K562 (cell line): ENCODE measurements around the gene EFCAB12.

Source experiments
- CHCHD3 ChIP-seq: fragments of 250-450 bp; sonication (Bioruptor Pico); IDR thresholded peaks from 2 replicates; pipeline ENCODE4 v2.1.2; 2022; ENCODE audit warnings: mild to moderate bottlenecking
- EZH2 ChIP-seq: IDR thresholded peaks from 2 replicates; pipeline ENCODE4 v1.6.1; 2012; ENCODE audit warnings: low read depth, mild to moderate bottlenecking, inconsistent platforms, low read length, borderline replicate concordance
- GATA2 ChIP-seq: sonication (generic); formaldehyde crosslinking; IDR thresholded peaks from 2 replicates; pipeline ENCODE4 v1.4.0; 2020; ENCODE audit warnings: mild to moderate bottlenecking, missing genetic modification reagents
- KLF1 ChIP-seq: fragments of 450-650 bp; IDR thresholded peaks from 2 replicates; pipeline ENCODE4 v1.6.1; 2016; ENCODE audit warnings: missing genetic modification characterization, missing compliant biosample characterization
- NFIC ChIP-seq: fragments of 450-650 bp; IDR thresholded peaks from 2 replicates; pipeline ENCODE4 v1.6.1; 2017; ENCODE audit warnings: mild to moderate bottlenecking, inconsistent platforms
- NR2C2 ChIP-seq, 2 experiments: fragments of 200-800 bp in 1 of 2; sonication (Bioruptor generic) in 1 of 2; sonication (generic) in 1 of 2; formaldehyde crosslinking in 1 of 2; IDR thresholded peaks; 2 replicates each; pipeline versions ENCODE4 v1.6.1 to v1.8.0; 2016 to 2022; ENCODE audit warnings: mild to moderate bottlenecking in 1 of 2, missing compliant biosample characterization in 1 of 2, missing genetic modification characterization in 1 of 2, missing genetic modification reagents in 1 of 2
- NRF1 ChIP-seq, 2 experiments: fragments of 450-650 bp; IDR thresholded peaks in 1 of 2; conservative IDR thresholded peaks in 1 of 2; 2 replicates each; pipeline ENCODE4 v1.6.1; 2014; ENCODE audit warnings: mild to moderate bottlenecking in 2 of 2
- ZNF609 ChIP-seq: sonication (generic); formaldehyde crosslinking; IDR thresholded peaks from 2 replicates; pipeline ENCODE4 v1.8.1; 2023; ENCODE audit warnings: missing genetic modification reagents, mild to moderate bottlenecking, borderline replicate concordance
- TF ChIP-seq, protein P1 (sequence below): fragments of 450-650 bp; IDR thresholded peaks from 2 replicates; pipeline ENCODE4 v1.6.1; 2017; ENCODE audit warnings: antibody characterized with exemption, mild to moderate bottlenecking
- TF ChIP-seq, protein P2 (sequence below), 3 experiments: IDR thresholded peaks in 2 of 3; conservative IDR thresholded peaks in 1 of 3; 2 replicates each; pipeline ENCODE4 v1.5.1; 2011 to 2012; ENCODE audit warnings: low read length in 3 of 3, mild to moderate bottlenecking in 3 of 3, control low read depth in 2 of 3, improper control_type of control experiment in 1 of 3, inconsistent platforms in 1 of 3, low read depth in 1 of 3, mixed read lengths in 1 of 3, moderate library complexity in 1 of 3; ENCODE audit not compliant: insufficient read depth in 2 of 3

GRCh38 chr3:129439226-129439816, 10.9 kb upstream of the EFCAB12 start:
- TF ChIP-seq ZNF609 (CRISPR knock-in tag) (no peak), KLF1 (tag) (0 out of 2 replicates have a peak, but pooled peaks have one; percentile 30), CHCHD3 (CRISPR knock-in tag) (no peak), NR2C2 (CRISPR knock-in tag; IDR thresholded peaks at IDR 0.05) (no peak), NR2C2 (tag; IDR thresholded peaks at IDR 0.05) (no peak; the same call in 1 of the 2 replicates), EZH2 (no peak), NRF1 (conservative IDR thresholded peaks at IDR 0.05 in 1 of 2, IDR thresholded peaks at IDR 0.05 in 1 of 2) (no peak), GATA2 (CRISPR knock-in tag) (no peak), NFIC (no peak)
- TF ChIP-seq, protein P1, sequence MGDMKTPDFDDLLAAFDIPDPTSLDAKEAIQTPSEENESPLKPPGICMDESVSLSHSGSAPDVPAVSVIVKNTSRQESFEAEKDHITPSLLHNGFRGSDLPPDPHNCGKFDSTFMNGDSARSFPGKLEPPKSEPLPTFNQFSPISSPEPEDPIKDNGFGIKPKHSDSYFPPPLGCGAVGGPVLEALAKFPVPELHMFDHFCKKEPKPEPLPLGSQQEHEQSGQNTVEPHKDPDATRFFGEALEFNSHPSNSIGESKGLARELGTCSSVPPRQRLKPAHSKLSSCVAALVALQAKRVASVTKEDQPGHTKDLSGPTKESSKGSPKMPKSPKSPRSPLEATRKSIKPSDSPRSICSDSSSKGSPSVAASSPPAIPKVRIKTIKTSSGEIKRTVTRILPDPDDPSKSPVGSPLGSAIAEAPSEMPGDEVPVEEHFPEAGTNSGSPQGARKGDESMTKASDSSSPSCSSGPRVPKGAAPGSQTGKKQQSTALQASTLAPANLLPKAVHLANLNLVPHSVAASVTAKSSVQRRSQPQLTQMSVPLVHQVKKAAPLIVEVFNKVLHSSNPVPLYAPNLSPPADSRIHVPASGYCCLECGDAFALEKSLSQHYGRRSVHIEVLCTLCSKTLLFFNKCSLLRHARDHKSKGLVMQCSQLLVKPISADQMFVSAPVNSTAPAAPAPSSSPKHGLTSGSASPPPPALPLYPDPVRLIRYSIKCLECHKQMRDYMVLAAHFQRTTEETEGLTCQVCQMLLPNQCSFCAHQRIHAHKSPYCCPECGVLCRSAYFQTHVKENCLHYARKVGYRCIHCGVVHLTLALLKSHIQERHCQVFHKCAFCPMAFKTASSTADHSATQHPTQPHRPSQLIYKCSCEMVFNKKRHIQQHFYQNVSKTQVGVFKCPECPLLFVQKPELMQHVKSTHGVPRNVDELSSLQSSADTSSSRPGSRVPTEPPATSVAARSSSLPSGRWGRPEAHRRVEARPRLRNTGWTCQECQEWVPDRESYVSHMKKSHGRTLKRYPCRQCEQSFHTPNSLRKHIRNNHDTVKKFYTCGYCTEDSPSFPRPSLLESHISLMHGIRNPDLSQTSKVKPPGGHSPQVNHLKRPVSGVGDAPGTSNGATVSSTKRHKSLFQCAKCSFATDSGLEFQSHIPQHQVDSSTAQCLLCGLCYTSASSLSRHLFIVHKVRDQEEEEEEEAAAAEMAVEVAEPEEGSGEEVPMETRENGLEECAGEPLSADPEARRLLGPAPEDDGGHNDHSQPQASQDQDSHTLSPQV: no peak
- TF ChIP-seq, protein P2, sequence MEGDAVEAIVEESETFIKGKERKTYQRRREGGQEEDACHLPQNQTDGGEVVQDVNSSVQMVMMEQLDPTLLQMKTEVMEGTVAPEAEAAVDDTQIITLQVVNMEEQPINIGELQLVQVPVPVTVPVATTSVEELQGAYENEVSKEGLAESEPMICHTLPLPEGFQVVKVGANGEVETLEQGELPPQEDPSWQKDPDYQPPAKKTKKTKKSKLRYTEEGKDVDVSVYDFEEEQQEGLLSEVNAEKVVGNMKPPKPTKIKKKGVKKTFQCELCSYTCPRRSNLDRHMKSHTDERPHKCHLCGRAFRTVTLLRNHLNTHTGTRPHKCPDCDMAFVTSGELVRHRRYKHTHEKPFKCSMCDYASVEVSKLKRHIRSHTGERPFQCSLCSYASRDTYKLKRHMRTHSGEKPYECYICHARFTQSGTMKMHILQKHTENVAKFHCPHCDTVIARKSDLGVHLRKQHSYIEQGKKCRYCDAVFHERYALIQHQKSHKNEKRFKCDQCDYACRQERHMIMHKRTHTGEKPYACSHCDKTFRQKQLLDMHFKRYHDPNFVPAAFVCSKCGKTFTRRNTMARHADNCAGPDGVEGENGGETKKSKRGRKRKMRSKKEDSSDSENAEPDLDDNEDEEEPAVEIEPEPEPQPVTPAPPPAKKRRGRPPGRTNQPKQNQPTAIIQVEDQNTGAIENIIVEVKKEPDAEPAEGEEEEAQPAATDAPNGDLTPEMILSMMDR (IDR thresholded peaks at IDR 0.05 in 2 of 3, conservative IDR thresholded peaks at IDR 0.05 in 1 of 3; ENCODE audit: insufficient read depth in 2 of 3, low read depth in 1 of 3, low read length in 3 of 3): no peak
